GM12875 (cell line): ENCODE measurements around the gene HOXC9.

Experiments used
- H3K4me3 ChIP-seq: one replicate; pipeline ENCODE4 v1.5.1; 2011; ENCODE audit warnings: low read depth, low read length, control low read depth
- CTCF ChIP-seq: IDR thresholded peaks from 2 replicates; pipeline ENCODE4 v1.5.1; 2011; ENCODE audit warnings: low read depth, mild to moderate bottlenecking, control low read depth, inconsistent platforms, low read length, moderate library complexity, borderline replicate concordance; ENCODE audit not compliant: insufficient read depth

The HOXC9 gene

GRCh38 chr12:53973236-53974042, 26.5 kb upstream of the HOXC9 start:
- no peak for TF ChIP-seq CTCF
- H3K4me3 ChIP-seq, result peak overlapping the region; percentile 23

- peak within 1 kb of the TSS; percentile 55 for H3K4me3 ChIP-seq
- no peak for TF ChIP-seq CTCF
Measured at GRCh38 chr12:53974084-53975063, 25.6 kb upstream of the HOXC9 start, which contains the start of gene HOTAIR. Gene HOTAIR, minus strand, starts transcription at chr12:53974954.

GRCh38 chr12:53975064-53975471, 24.9 kb upstream of the HOXC9 start:
- peak overlapping the region; percentile 55 for H3K4me3 ChIP-seq
- no peak for TF ChIP-seq CTCF

GRCh38 chr12:53975479-53976152, 24.3 kb upstream of the HOXC9 start:
- no peak overlapping the region for H3K4me3 ChIP-seq
- no peak for TF ChIP-seq CTCF

- no peak overlapping the region for H3K4me3 ChIP-seq
Measured at GRCh38 chr12:53976172-53976822, 23.7 kb upstream of the HOXC9 start.

More at GRCh38 chr12:53976172-53976822, 23.7 kb upstream of the HOXC9 start:
- TF ChIP-seq CTCF, result no peak
